ENCODE results near the gene CSTF3. TPM values are rescaled to one million over a fixed set of nuclear protein-coding genes. Genes with fewer than 3 reads are reported as not detected.

The CSTF3 gene
- total and polyA plus RNA-seq, 7 experiments from 2014 or later = 14.6 to 38.6 (median 23.7) TPM

GRCh38 chr11:33157103-33158027 is 3.9 kb downstream of the CSTF3 start:
- CTCF ChIA-PET = no interaction called here
- Mint-ChIP-seq H3K9me3 (peaks cover 0 to 1% (median 0%) of the 10 kb centered on the region in 11 donors), H3K4me3 (peak overlapping the region in 9 of 10 donors; percentile 38 to 100 (median 80)), H3K4me1 (peaks cover 49 to 85% (median 75%) of the 10 kb centered on the region in 7 donors), H3K36me3 (peaks cover 4 to 24% (median 21%) of the 10 kb centered on the region in 5 donors), H3K27me3 (no peaks in the 10 kb centered on the region), H3K27ac (peak overlapping the region in 1 of 9 donors; percentile 59)
- ATAC-seq (no peak), DNase-seq (no peak)
- POLR2A ChIA-PET = interaction anchor here (0.7 to 0.8 kb wide), 2 partner anchors 28 to 1289 kb away, joined by 3 read pairs; no protein-coding TSS in a partner anchor
- H3K4me3 ChIP-seq (ENCODE audit: low read length) = no peak overlapping the region
- no peaks in the 10 kb centered on the region for H3K27me3 ChIP-seq (ENCODE audit: control insufficient read depth in 2 of 2, insufficient read depth in 2 of 2, low read length in 2 of 2)
- intact Hi-C loops (cut with micrococcal nuclease) = no loop called here
- H3K27ac ChIP-seq (ENCODE audit: low read depth, low read length) = no peak overlapping the region
- peaks cover 11 to 23% of the 10 kb centered on the region in 2 donors for H3K4me1 ChIP-seq (ENCODE audit: control insufficient read depth in 2 of 2, insufficient read depth in 2 of 2, low read length in 2 of 2)
- H3K36me3 ChIP-seq (ENCODE audit: control insufficient read depth in 2 of 3, insufficient read depth in 3 of 3, low read length in 3 of 3) = peaks cover 0 to 9% (median 0%) of the 10 kb centered on the region in 3 experiments
- no peaks in the 10 kb centered on the region for H3K9me3 ChIP-seq (ENCODE audit: control insufficient read depth in 2 of 3, low read length in 3 of 3)

- peaks cover 0 to 4% of the 10 kb centered on the region in 2 donors for H3K4me1 ChIP-seq (ENCODE audit: control insufficient read depth in 2 of 2, insufficient read depth in 2 of 2, low read length in 2 of 2)
- Mint-ChIP-seq H3K4me1 (peaks cover 18 to 47% (median 43%) of the 10 kb centered on the region in 7 donors), H3K27me3 (no peaks in the 10 kb centered on the region), H3K27ac (no peak overlapping the region), H3K4me3 (no peak overlapping the region), H3K9me3 (no peaks in the 10 kb centered on the region), H3K36me3 (peaks cover 4 to 25% (median 13%) of the 10 kb centered on the region in 5 donors)
- H3K9me3 ChIP-seq (ENCODE audit: control insufficient read depth in 2 of 3, low read length in 3 of 3) = no peaks in the 10 kb centered on the region
- POLR2A ChIA-PET = no interaction called here
- intact Hi-C loops (cut with micrococcal nuclease) = no loop called here
- no peak for ATAC-seq
- no peak for DNase-seq
- H3K27ac ChIP-seq (ENCODE audit: low read depth, low read length) = no peak overlapping the region
- H3K4me3 ChIP-seq (ENCODE audit: low read length) = no peak overlapping the region
- H3K27me3 ChIP-seq (ENCODE audit: control insufficient read depth in 2 of 2, insufficient read depth in 2 of 2, low read length in 2 of 2) = no peaks in the 10 kb centered on the region
- H3K36me3 ChIP-seq (ENCODE audit: control insufficient read depth in 2 of 3, insufficient read depth in 3 of 3, low read length in 3 of 3) = peaks cover 0 to 4% (median 0%) of the 10 kb centered on the region in 3 experiments
- CTCF ChIA-PET = no interaction called here
Measured at GRCh38 chr11:33151399-33151798, 9.9 kb downstream of the CSTF3 start.

GRCh38 chr11:33147559-33147958 is 13.7 kb downstream of the CSTF3 start:
- ChIA-PET CTCF (interaction anchor here (0.7 kb wide), 1 partner anchor 8 kb away, joined by 3 read pairs; no protein-coding TSS in a partner anchor), POLR2A (no interaction called here)
- ATAC-seq (no peak), DNase-seq (no peak)
- Mint-ChIP-seq H3K4me3 (no peak overlapping the region), H3K27ac (no peak overlapping the region), H3K9me3 (no peaks in the 10 kb centered on the region), H3K27me3 (no peaks in the 10 kb centered on the region), H3K4me1 (peaks cover 12 to 38% (median 26%) of the 10 kb centered on the region in 7 donors), H3K36me3 (peaks cover 0 to 16% (median 0%) of the 10 kb centered on the region in 5 donors)
- Histone ChIP-seq H3K36me3 (ENCODE audit: control insufficient read depth in 2 of 3, insufficient read depth in 3 of 3, low read length in 3 of 3) (peaks cover 0 to 4% (median 0%) of the 10 kb centered on the region in 3 experiments), H3K4me3 (ENCODE audit: low read length) (no peak overlapping the region), H3K27me3 (ENCODE audit: control insufficient read depth in 2 of 2, insufficient read depth in 2 of 2, low read length in 2 of 2) (no peaks in the 10 kb centered on the region), H3K27ac (ENCODE audit: low read depth, low read length) (no peak overlapping the region), H3K4me1 (ENCODE audit: control insufficient read depth in 2 of 2, insufficient read depth in 2 of 2, low read length in 2 of 2) (no peaks in the 10 kb centered on the region), H3K9me3 (ENCODE audit: control insufficient read depth in 2 of 3, low read length in 3 of 3) (no peaks in the 10 kb centered on the region)
- intact Hi-C loops (cut with micrococcal nuclease) = no loop called here

GRCh38 chr11:33135768-33136443 is 25.4 kb downstream of the CSTF3 start:
- peaks cover 0 to 24% (median 15%) of the 10 kb centered on the region in 7 donors for H3K4me1 Mint-ChIP-seq
- POLR2A ChIA-PET = interaction anchor here (0.9 kb wide), 1 partner anchor 25 kb away, joined by 3 read pairs; the partner anchor contains the start of gene CSTF3
- CTCF ChIA-PET = interaction anchor here (0.6 to 0.7 kb wide), 3 partner anchors 45 to 1825 kb away, joined by 3 to 4 read pairs (median 3); no protein-coding TSS in a partner anchor

GRCh38 chr11:33135216-33135615 is 26.1 kb downstream of the CSTF3 start:
- DNase-seq = no peak
- POLR2A ChIA-PET = interaction anchor here (0.9 kb wide), 1 partner anchor 26 kb away, joined by 3 read pairs; the partner anchor contains the start of gene CSTF3
- CTCF ChIA-PET = interaction anchor here (0.6 to 0.9 kb wide), 3 partner anchors 44 to 1825 kb away, joined by 3 to 4 read pairs (median 3); no protein-coding TSS in a partner anchor

More at GRCh38 chr11:33135768-33136443, 25.4 kb downstream of the CSTF3 start:
- H3K4me3 ChIP-seq (ENCODE audit: low read length) = no peak overlapping the region
- H3K27ac Mint-ChIP-seq = no peak overlapping the region
- no peaks in the 10 kb centered on the region for H3K4me1 ChIP-seq (ENCODE audit: control insufficient read depth in 2 of 2, insufficient read depth in 2 of 2, low read length in 2 of 2)
- no peaks in the 10 kb centered on the region for H3K27me3 Mint-ChIP-seq
- intact Hi-C loops (cut with micrococcal nuclease) = no loop called here
- H3K36me3 ChIP-seq (ENCODE audit: control insufficient read depth in 2 of 3, insufficient read depth in 3 of 3, low read length in 3 of 3) = peaks cover 0 to 12% (median under 1%) of the 10 kb centered on the region in 3 experiments
- H3K36me3 Mint-ChIP-seq = peaks cover 0 to 6% (median 3%) of the 10 kb centered on the region in 5 donors
- no peak for ATAC-seq
- H3K27me3 ChIP-seq (ENCODE audit: control insufficient read depth in 2 of 2, insufficient read depth in 2 of 2, low read length in 2 of 2) = no peaks in the 10 kb centered on the region
- no peak for DNase-seq
- no peak overlapping the region for H3K27ac ChIP-seq (ENCODE audit: low read depth, low read length)
- H3K4me3 Mint-ChIP-seq = no peak overlapping the region
- no peaks in the 10 kb centered on the region for H3K9me3 ChIP-seq (ENCODE audit: control insufficient read depth in 2 of 3, low read length in 3 of 3)
- H3K9me3 Mint-ChIP-seq = no peaks in the 10 kb centered on the region

GRCh38 chr11:33134276-33134675 is 27.0 kb downstream of the CSTF3 start:
- CTCF ChIA-PET = interaction anchor here (0.8 to 0.9 kb wide), 2 partner anchors 27 to 174 kb away, joined by 3 read pairs; no protein-coding TSS in a partner anchor
- intact Hi-C loops (cut with micrococcal nuclease) = no loop called here
- Histone ChIP-seq H3K36me3 (ENCODE audit: control insufficient read depth in 2 of 3, insufficient read depth in 3 of 3, low read length in 3 of 3) (peaks cover 0 to 3% (median 0%) of the 10 kb centered on the region in 3 experiments), H3K4me1 (ENCODE audit: control insufficient read depth in 2 of 2, insufficient read depth in 2 of 2, low read length in 2 of 2) (no peaks in the 10 kb centered on the region), H3K4me3 (ENCODE audit: low read length) (no peak overlapping the region), H3K27me3 (ENCODE audit: control insufficient read depth in 2 of 2, insufficient read depth in 2 of 2, low read length in 2 of 2) (no peaks in the 10 kb centered on the region), H3K27ac (ENCODE audit: low read depth, low read length) (no peak overlapping the region), H3K9me3 (ENCODE audit: control insufficient read depth in 2 of 3, low read length in 3 of 3) (no peaks in the 10 kb centered on the region)
- H3K4me1 Mint-ChIP-seq = peaks cover 0 to 24% (median 15%) of the 10 kb centered on the region in 7 donors
- ATAC-seq (no peak), DNase-seq (no peak)
- peak overlapping the region in 1 of 9 donors; percentile 41 for H3K27ac Mint-ChIP-seq
- H3K4me3 Mint-ChIP-seq = no peak overlapping the region
- no peaks in the 10 kb centered on the region for H3K27me3 Mint-ChIP-seq
- H3K9me3 Mint-ChIP-seq = no peaks in the 10 kb centered on the region
- peaks cover 0 to 4% (median 0%) of the 10 kb centered on the region in 5 donors for H3K36me3 Mint-ChIP-seq
- POLR2A ChIA-PET = no interaction called here

More at GRCh38 chr11:33135216-33135615, 26.1 kb downstream of the CSTF3 start:
- Mint-ChIP-seq H3K27ac (no peak overlapping the region), H3K4me3 (no peak overlapping the region), H3K4me1 (peaks cover 0 to 24% (median 15%) of the 10 kb centered on the region in 7 donors), H3K36me3 (peaks cover 0 to 5% (median 3%) of the 10 kb centered on the region in 5 donors), H3K9me3 (no peaks in the 10 kb centered on the region), H3K27me3 (no peaks in the 10 kb centered on the region)
- intact Hi-C loops (cut with micrococcal nuclease) = no loop called here
- Histone ChIP-seq H3K4me3 (ENCODE audit: low read length) (no peak overlapping the region), H3K27ac (ENCODE audit: low read depth, low read length) (no peak overlapping the region), H3K36me3 (ENCODE audit: control insufficient read depth in 2 of 3, insufficient read depth in 3 of 3, low read length in 3 of 3) (peaks cover 0 to 6% (median 0%) of the 10 kb centered on the region in 3 experiments), H3K4me1 (ENCODE audit: control insufficient read depth in 2 of 2, insufficient read depth in 2 of 2, low read length in 2 of 2) (no peaks in the 10 kb centered on the region), H3K9me3 (ENCODE audit: control insufficient read depth in 2 of 3, low read length in 3 of 3) (no peaks in the 10 kb centered on the region), H3K27me3 (ENCODE audit: control insufficient read depth in 2 of 2, insufficient read depth in 2 of 2, low read length in 2 of 2) (no peaks in the 10 kb centered on the region)
- ATAC-seq = no peak
